CD14-positive monocyte (primary cell): Measurements from ENCODE around the gene MCC. TPM values are rescaled to one million over a fixed set of nuclear protein-coding genes. Genes with fewer than 3 reads are reported as not detected.

Source experiments
- DNase-seq, 3 donors: peaks; one replicate each; pipeline ENCODE4 v3.0.0-alpha.2; 2011 to 2022
- H2AFZ ChIP-seq: 2 replicates; pipeline ENCODE4 v1.6.0; 2012; ENCODE audit warnings: mild to moderate bottlenecking, low read depth, low read length, inconsistent platforms; ENCODE audit not compliant: insufficient read depth, poor library complexity, severe bottlenecking
- H3K27ac ChIP-seq, 2 donors: 1 replicate in 1 of 2; 2 replicates in 1 of 2; pipeline ENCODE4 v1.5.1; 2012 to 2013; ENCODE audit warnings: low read length in 2 of 2, control low read depth in 1 of 2, inconsistent platforms in 1 of 2, low read depth in 1 of 2, mild to moderate bottlenecking in 1 of 2
- H3K27me3 ChIP-seq, 2 donors: one replicate each; pipeline versions ENCODE4 v1.6.0 to v1.6.1; 2011 to 2013; ENCODE audit warnings: low read length in 2 of 2; ENCODE audit not compliant: control insufficient read depth in 2 of 2, insufficient read depth in 2 of 2
- H3K36me3 ChIP-seq, 2 donors: replicated peaks in 1 of 2; 1 replicate in 1 of 2; 2 replicates in 1 of 2; pipeline versions ENCODE4 v1.5.1 to v1.6.1; 2012 to 2013; ENCODE audit warnings: low read length in 2 of 2, control low read depth in 1 of 2, inconsistent platforms in 1 of 2, mild to moderate bottlenecking in 1 of 2; ENCODE audit not compliant: insufficient read depth in 2 of 2, control insufficient read depth in 1 of 2
- H3K4me1 ChIP-seq, 2 donors: 1 replicate in 1 of 2; 2 replicates in 1 of 2; pipeline versions ENCODE4 v1.5.1 to v1.6.1; 2012 to 2013; ENCODE audit warnings: low read length in 2 of 2, control low read depth in 1 of 2, inconsistent platforms in 1 of 2, mild to moderate bottlenecking in 1 of 2, moderate library complexity in 1 of 2; ENCODE audit not compliant: insufficient read depth in 2 of 2, control insufficient read depth in 1 of 2
- H3K4me2 ChIP-seq: replicated peaks from 2 replicates; pipeline ENCODE3; 2012; ENCODE audit warnings: low read length, moderate library complexity, mild to moderate bottlenecking; ENCODE audit not compliant: poor library complexity, severe bottlenecking; ENCODE audit errors: extremely low read depth
- H3K4me3 ChIP-seq, 3 experiments: fragments of 200-600 bp in 1 of 3; sonication (generic) in 1 of 3; replicated peaks in 1 of 3; 1 replicate in 2 of 3; 2 replicates in 1 of 3; pipeline ENCODE4 v1.5.1; 2011 to 2013; ENCODE audit warnings: low read length in 3 of 3, mild to moderate bottlenecking in 3 of 3, control low read depth in 2 of 3, low read depth in 2 of 3, inconsistent platforms in 1 of 3, moderate library complexity in 1 of 3
- H3K79me2 ChIP-seq: 2 replicates; pipeline ENCODE4 v1.6.0; 2012; ENCODE audit warnings: mild to moderate bottlenecking, control low read depth, inconsistent platforms, low read length, moderate library complexity; ENCODE audit not compliant: insufficient read depth
- H3K9ac ChIP-seq: 2 replicates; pipeline ENCODE4 v1.6.0; 2017; ENCODE audit warnings: low read length, mild to moderate bottlenecking; ENCODE audit not compliant: insufficient read depth, poor library complexity, severe bottlenecking
- H3K9me3 ChIP-seq, 2 donors: replicated peaks in 1 of 2; 1 replicate in 1 of 2; 2 replicates in 1 of 2; pipeline versions ENCODE4 v1.5.1 to v1.6.1; 2012 to 2013; ENCODE audit warnings: low read length in 2 of 2, control low read depth in 1 of 2; ENCODE audit not compliant: control insufficient read depth in 1 of 2, insufficient read depth in 1 of 2
- H4K20me1 ChIP-seq: 2 replicates; pipeline ENCODE4 v1.6.0; 2012; ENCODE audit warnings: mild to moderate bottlenecking, low read length, control low read depth, moderate library complexity; ENCODE audit not compliant: insufficient read depth
- H3K27ac Mint-ChIP-seq, 7 donors: one replicate each; pipeline ENCODE4 v1.8.0; 2020; ENCODE audit warnings: mild to moderate bottlenecking in 7 of 7, mixed read lengths in 7 of 7, moderate library complexity in 6 of 7, inconsistent platforms in 2 of 7
- H3K27me3 Mint-ChIP-seq, 3 donors: one replicate each; pipeline ENCODE4 v1.8.0; 2021 to 2022; ENCODE audit warnings: low read depth in 3 of 3, mild to moderate bottlenecking in 3 of 3, mixed read lengths in 3 of 3, moderate library complexity in 3 of 3, inconsistent platforms in 1 of 3
- H3K36me3 Mint-ChIP-seq, 2 donors: one replicate each; pipeline ENCODE4 v1.8.0; 2020; ENCODE audit warnings: mixed read lengths in 2 of 2, inconsistent platforms in 1 of 2, mild to moderate bottlenecking in 1 of 2
- H3K4me1 Mint-ChIP-seq: one replicate; pipeline ENCODE4 v1.8.0; 2020; ENCODE audit warnings: mild to moderate bottlenecking, mixed read lengths
- H3K4me3 Mint-ChIP-seq, 2 donors: one replicate each; pipeline ENCODE4 v1.8.0; 2020; ENCODE audit warnings: mild to moderate bottlenecking in 2 of 2, mixed read lengths in 2 of 2, moderate library complexity in 1 of 2
- H3K9me3 Mint-ChIP-seq, 7 donors: one replicate each; pipeline ENCODE4 v1.8.0; 2020 to 2022; ENCODE audit warnings: mixed read lengths in 7 of 7, mild to moderate bottlenecking in 6 of 7, moderate library complexity in 6 of 7, inconsistent platforms in 2 of 7
- WGBS: methylation state at CpG from one replicate; pipeline ENCODE4 v1.1.5; 2013; ENCODE audit warnings: missing lambda C conversion rate; ENCODE audit not compliant: insufficient coverage; 5-methylcytosine and 5-hydroxymethylcytosine counted together
- intact Hi-C, 2 donors: fragments of 100-400 bp; cut with micrococcal nuclease; formaldehyde crosslinking; loops; one replicate each; pipeline versions ENCODE4 v1.15.0 to v1.15.1; 2023
- polyA plus RNA-seq, 3 donors: library from polyadenylated mRNA; depleted of rRNA in 1 of 3; unstranded in 2 of 3; stranded (reverse) in 1 of 3; fragments of 300-500 nt in 2 of 3; fragments of >200 nt in 1 of 3; fragmentation: Illumina TruSeq in 2 of 3; gene quantifications; 1 replicate in 2 of 3; 2 replicates in 1 of 3; pipeline ENCODE4 v1.2.3, GENCODE V29; 2012 to 2021
- TF ChIP-seq, protein P1 (sequence below): fragments of 200-600 bp; IDR thresholded peaks from one replicate; pipeline ENCODE4 v1.8.0; 2022; ENCODE audit warnings: antibody characterized with exemption, mild to moderate bottlenecking

Gene MCC
- polyA plus RNA-seq, 3 donors = 0.09 TPM; not detected in 2

DNA sequence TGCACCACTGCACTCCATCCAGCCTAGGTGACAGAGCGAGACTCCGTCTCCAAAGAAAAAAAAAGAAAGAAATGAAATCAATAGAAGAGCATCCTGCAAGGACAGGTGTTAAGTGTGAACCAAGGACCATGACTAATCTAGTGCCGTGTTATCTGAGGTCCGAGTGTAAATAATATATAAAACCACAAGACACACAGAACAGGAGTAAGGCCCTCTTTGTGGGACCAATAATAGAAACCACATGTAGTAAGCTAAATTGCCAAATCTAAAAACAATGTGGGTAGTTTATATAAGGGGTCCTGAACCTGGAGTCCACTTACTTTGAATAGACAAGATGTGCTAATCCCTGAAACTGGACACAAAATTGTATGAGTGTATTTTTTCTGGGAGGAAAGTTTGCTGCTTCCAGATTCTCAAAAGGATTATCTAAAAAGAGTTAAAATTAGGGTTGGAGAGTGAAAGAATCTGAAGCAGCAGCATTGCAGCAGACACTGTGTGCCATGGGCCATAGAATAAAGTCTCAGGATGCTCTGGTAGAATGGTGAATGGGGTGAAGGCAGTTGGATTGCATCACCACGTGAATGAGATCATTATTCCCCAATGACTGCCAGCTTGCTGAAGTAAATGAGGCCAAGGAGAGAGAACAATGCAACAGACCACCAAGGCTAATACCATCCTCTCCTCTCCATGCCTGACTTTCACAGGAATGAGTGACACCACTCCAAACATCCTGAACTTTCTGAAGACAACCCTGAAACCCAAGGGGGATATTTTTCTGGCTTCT, 288.9 kb downstream of the MCC start:
- Histone ChIP-seq H3K79me2 (no peaks in the 10 kb centered on the region), H3K36me3 (no peaks in the 10 kb centered on the region), H3K27ac (no peak overlapping the region), H3K4me2 (no peak overlapping the region), H3K9ac (no peak overlapping the region), H3K9me3 (no peaks in the 10 kb centered on the region), H4K20me1 (no peaks in the 10 kb centered on the region), H3K4me3 (no peak overlapping the region), H2AFZ (no peak overlapping the region), H3K27me3 (no peaks in the 10 kb centered on the region), H3K4me1 (peaks cover 6 to 11% of the 10 kb centered on the region in 2 donors)
- peaks cover 8% of the 10 kb centered on the region for H3K4me1 Mint-ChIP-seq
- H3K27ac Mint-ChIP-seq = no peak overlapping the region
- H3K9me3 Mint-ChIP-seq = peaks cover 0 to 6% (median 0%) of the 10 kb centered on the region in 7 donors
- DNase-seq = no peak
- H3K4me3 Mint-ChIP-seq = no peak overlapping the region
- H3K36me3 Mint-ChIP-seq = no peaks in the 10 kb centered on the region
- no CpG with 5 or more reads among the region's 5 CpGs for WGBS
- intact Hi-C loops = no loop called here
- TF ChIP-seq, protein P1, sequence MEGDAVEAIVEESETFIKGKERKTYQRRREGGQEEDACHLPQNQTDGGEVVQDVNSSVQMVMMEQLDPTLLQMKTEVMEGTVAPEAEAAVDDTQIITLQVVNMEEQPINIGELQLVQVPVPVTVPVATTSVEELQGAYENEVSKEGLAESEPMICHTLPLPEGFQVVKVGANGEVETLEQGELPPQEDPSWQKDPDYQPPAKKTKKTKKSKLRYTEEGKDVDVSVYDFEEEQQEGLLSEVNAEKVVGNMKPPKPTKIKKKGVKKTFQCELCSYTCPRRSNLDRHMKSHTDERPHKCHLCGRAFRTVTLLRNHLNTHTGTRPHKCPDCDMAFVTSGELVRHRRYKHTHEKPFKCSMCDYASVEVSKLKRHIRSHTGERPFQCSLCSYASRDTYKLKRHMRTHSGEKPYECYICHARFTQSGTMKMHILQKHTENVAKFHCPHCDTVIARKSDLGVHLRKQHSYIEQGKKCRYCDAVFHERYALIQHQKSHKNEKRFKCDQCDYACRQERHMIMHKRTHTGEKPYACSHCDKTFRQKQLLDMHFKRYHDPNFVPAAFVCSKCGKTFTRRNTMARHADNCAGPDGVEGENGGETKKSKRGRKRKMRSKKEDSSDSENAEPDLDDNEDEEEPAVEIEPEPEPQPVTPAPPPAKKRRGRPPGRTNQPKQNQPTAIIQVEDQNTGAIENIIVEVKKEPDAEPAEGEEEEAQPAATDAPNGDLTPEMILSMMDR = no peak
- peaks cover 2 to 3% (median 3%) of the 10 kb centered on the region in 3 donors for H3K27me3 Mint-ChIP-seq

DNA sequence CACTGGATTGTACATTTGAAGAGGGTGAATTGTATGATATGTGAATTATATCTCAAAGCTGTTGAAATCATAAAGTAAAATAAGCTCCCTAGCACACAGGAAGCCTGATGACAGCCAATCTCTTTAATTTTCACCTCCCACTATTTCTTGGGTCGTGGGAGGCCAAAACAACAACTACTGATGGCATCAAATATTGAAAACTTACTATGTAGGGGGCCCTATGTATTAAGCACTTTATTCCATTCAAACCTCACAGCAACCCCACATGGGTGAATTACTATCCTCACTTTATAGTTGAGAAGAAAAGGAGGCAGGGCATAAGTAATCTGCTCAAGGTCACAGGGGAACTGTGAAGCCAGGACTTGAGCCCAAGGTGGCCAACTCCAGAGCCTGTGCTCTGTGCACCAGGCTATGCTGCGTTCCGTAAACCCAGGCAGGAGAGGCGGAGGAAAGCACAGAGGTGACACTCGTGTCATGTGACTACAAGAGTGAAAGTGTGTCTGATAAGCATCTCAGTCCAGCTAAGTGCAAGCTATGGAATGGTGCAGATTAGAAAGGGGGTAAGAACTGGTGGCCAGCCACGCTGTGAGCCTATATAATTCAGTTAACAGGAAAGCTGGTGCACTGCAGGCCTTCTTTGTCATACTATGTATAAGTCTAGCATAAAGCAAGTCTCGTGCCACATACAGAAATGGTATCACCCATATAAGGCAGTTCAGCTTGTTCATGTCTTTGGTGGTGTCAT, 290.6 kb downstream of the MCC start:
- Histone ChIP-seq H3K4me2 (no peak overlapping the region), H3K36me3 (no peaks in the 10 kb centered on the region), H3K4me3 (no peak overlapping the region), H4K20me1 (no peaks in the 10 kb centered on the region), H3K9ac (no peak overlapping the region), H2AFZ (no peak overlapping the region), H3K79me2 (no peaks in the 10 kb centered on the region), H3K27me3 (no peaks in the 10 kb centered on the region), H3K27ac (no peak overlapping the region), H3K9me3 (no peaks in the 10 kb centered on the region), H3K4me1 (peaks cover 7 to 14% of the 10 kb centered on the region in 2 donors)
- H3K4me3 Mint-ChIP-seq = no peak overlapping the region
- DNase-seq = no peak
- H3K9me3 Mint-ChIP-seq = peaks cover 0 to 6% (median 0%) of the 10 kb centered on the region in 7 donors
- peaks cover 2 to 3% (median 3%) of the 10 kb centered on the region in 3 donors for H3K27me3 Mint-ChIP-seq
- intact Hi-C loops = no loop called here
- no peaks in the 10 kb centered on the region for H3K36me3 Mint-ChIP-seq
- 67% methylated on average over 5 of the region's 7 CpGs for WGBS
- H3K27ac Mint-ChIP-seq = no peak overlapping the region
- peaks cover 10% of the 10 kb centered on the region for H3K4me1 Mint-ChIP-seq
- TF ChIP-seq, protein P1 = no peak
